Tibial nerve (tissue), 4 donors: Measurements from ENCODE around the gene AMBRA1. TPM values are rescaled to one million over a fixed set of nuclear protein-coding genes. Genes with fewer than 3 reads are reported as not detected.

Experiments
- DNase-seq, 2 donors: peaks; one replicate each; pipeline ENCODE4 v3.0.0-alpha.2; 2019; ENCODE audit warnings: low spot score in 2 of 2
- H3K27ac ChIP-seq, 4 donors: fragments of 200-600 bp; sonication (generic) in 3 of 4; one replicate each; pipeline ENCODE4 v1.5.1; 2017 to 2019; ENCODE audit warnings: mild to moderate bottlenecking in 1 of 4
- H3K27me3 ChIP-seq, 2 donors: fragments of 200-600 bp; sonication (generic) in 1 of 2; one replicate each; pipeline versions ENCODE4 v1.5.1 to v1.6.0; 2017 to 2019
- H3K36me3 ChIP-seq, 3 donors: fragments of 200-600 bp; sonication (generic); one replicate each; pipeline ENCODE4 v1.5.1; 2018 to 2019
- H3K4me1 ChIP-seq, 4 donors: fragments of 200-600 bp; sonication (generic) in 3 of 4; one replicate each; pipeline ENCODE4 v1.5.1; 2017 to 2019
- H3K4me3 ChIP-seq, 4 donors: fragments of 200-600 bp; sonication (generic) in 3 of 4; one replicate each; pipeline ENCODE4 v1.5.1; 2017 to 2019; ENCODE audit warnings: mild to moderate bottlenecking in 1 of 4, moderate library complexity in 1 of 4
- H3K9me3 ChIP-seq, 4 donors: fragments of 200-600 bp; sonication (generic) in 3 of 4; one replicate each; pipeline ENCODE4 v1.5.1; 2017 to 2019
- CTCF ChIP-seq, 5 experiments: fragments of 200-600 bp in 3 of 5; fragments of 450-650 bp in 2 of 5; sonication (generic) in 3 of 5; IDR thresholded peaks; one replicate each; pipeline ENCODE4 v1.5.1; 2016 to 2019; ENCODE audit warnings: antibody characterized with exemption in 5 of 5, mild to moderate bottlenecking in 3 of 5, moderate library complexity in 2 of 5
- EP300 ChIP-seq, 2 donors: sonication (generic); formaldehyde crosslinking; IDR thresholded peaks; one replicate each; pipeline ENCODE4 v1.6.1; 2017; ENCODE audit warnings: antibody characterized with exemption in 2 of 2, mild to moderate bottlenecking in 1 of 2
- POLR2A ChIP-seq, 2 donors: fragments of 450-650 bp; IDR thresholded peaks; one replicate each; pipeline ENCODE4 v1.6.1; 2017; ENCODE audit warnings: antibody characterized with exemption in 2 of 2, mild to moderate bottlenecking in 2 of 2, moderate library complexity in 2 of 2
- WGBS, 2 donors: methylation state at CpG; one replicate each; pipeline ENCODE4 v1.1.5; 2018; 5-methylcytosine and 5-hydroxymethylcytosine counted together
- total RNA-seq, 4 donors: library from RNA; depleted of rRNA; stranded (reverse); fragments of >200 nt; gene quantifications; one replicate each; pipeline ENCODE4 v1.1.0, GENCODE V29; 2016

The AMBRA1 gene
- total RNA-seq, 4 donors from 2014 or later, result 31.0 to 43.7 (median 35.8) TPM

- Histone ChIP-seq H3K9me3 (no peaks in the 10 kb centered on the region), H3K27me3 (no peaks in the 10 kb centered on the region), H3K4me3 (no peak overlapping the region), H3K4me1 (peaks cover 0 to 18% (median 3%) of the 10 kb centered on the region in 4 donors), H3K27ac (no peak overlapping the region), H3K36me3 (peaks cover 0 to 71% (median 0%) of the 10 kb centered on the region in 3 donors)
- DNase-seq, result no peak
- TF ChIP-seq CTCF (IDR thresholded peaks at IDR 0.05), result no peak
- no peak for TF ChIP-seq EP300 (IDR thresholded peaks at IDR 0.05)
- TF ChIP-seq POLR2A (IDR thresholded peaks at IDR 0.05), result no peak
- WGBS, 2 donors, result 92 to 93% methylated on average over 22 of the region's 22 CpGs
Measured at GRCh38 chr11:46633291-46634217, 39.7 kb upstream of the AMBRA1 start.

- WGBS, 2 donors, result 92 to 97% methylated on average over 1 of the region's 1 CpG
Measured at GRCh38 chr11:46632502-46632901, 38.7 kb upstream of the AMBRA1 start.

GRCh38 chr11:46631676-46632075 is 37.9 kb upstream of the AMBRA1 start:
- no peak for DNase-seq
- Histone ChIP-seq H3K4me1 (peaks cover 0 to 19% (median 3%) of the 10 kb centered on the region in 4 donors), H3K36me3 (peaks cover 0 to 71% (median 0%) of the 10 kb centered on the region in 3 donors), H3K4me3 (no peak overlapping the region), H3K9me3 (no peaks in the 10 kb centered on the region), H3K27me3 (no peaks in the 10 kb centered on the region), H3K27ac (no peak overlapping the region)
- TF ChIP-seq CTCF (IDR thresholded peaks at IDR 0.05) (no peak), POLR2A (IDR thresholded peaks at IDR 0.05) (no peak), EP300 (IDR thresholded peaks at IDR 0.05) (no peak)
- 82 to 97% methylated on average over 2 of the region's 2 CpGs for WGBS, 2 donors

More at GRCh38 chr11:46632502-46632901, 38.7 kb upstream of the AMBRA1 start:
- Histone ChIP-seq H3K36me3 (peaks cover 0 to 63% (median 0%) of the 10 kb centered on the region in 3 donors), H3K4me3 (no peak overlapping the region), H3K27ac (no peak overlapping the region), H3K9me3 (no peaks in the 10 kb centered on the region), H3K27me3 (no peaks in the 10 kb centered on the region), H3K4me1 (peaks cover 0 to 19% (median 3%) of the 10 kb centered on the region in 4 donors)
- DNase-seq, result no peak
- TF ChIP-seq EP300 (IDR thresholded peaks at IDR 0.05) (no peak), POLR2A (IDR thresholded peaks at IDR 0.05) (no peak), CTCF (IDR thresholded peaks at IDR 0.05) (no peak)

- Histone ChIP-seq H3K27me3 (no peaks in the 10 kb centered on the region), H3K36me3 (peaks cover 0 to 77% (median 0%) of the 10 kb centered on the region in 3 donors), H3K4me1 (peaks cover 0 to 12% (median 0%) of the 10 kb centered on the region in 4 donors), H3K9me3 (no peaks in the 10 kb centered on the region), H3K27ac (no peak overlapping the region), H3K4me3 (no peak overlapping the region)
- TF ChIP-seq CTCF (IDR thresholded peaks at IDR 0.05), result no peak
- no peak for TF ChIP-seq POLR2A (IDR thresholded peaks at IDR 0.05)
- no peak for TF ChIP-seq EP300 (IDR thresholded peaks at IDR 0.05)
- 100% methylated on average over 1 of the region's 1 CpG for WGBS, 2 donors
- DNase-seq, result no peak
Measured at GRCh38 chr11:46630237-46630636, 36.4 kb upstream of the AMBRA1 start.

- H3K27ac ChIP-seq, result peak overlapping the region in 1 of 4 donors; percentile 1
- no peaks in the 10 kb centered on the region for H3K27me3 ChIP-seq
- peaks cover 0 to 81% (median 0%) of the 10 kb centered on the region in 3 donors for H3K36me3 ChIP-seq
- H3K4me1 ChIP-seq, result peaks cover 0 to 8% (median 0%) of the 10 kb centered on the region in 4 donors
- no peak for DNase-seq
- no peak for TF ChIP-seq CTCF (IDR thresholded peaks at IDR 0.05)
- no peak for TF ChIP-seq EP300 (IDR thresholded peaks at IDR 0.05)
- TF ChIP-seq POLR2A (IDR thresholded peaks at IDR 0.05), result no peak
- no peaks in the 10 kb centered on the region for H3K9me3 ChIP-seq
- 71 to 81% methylated on average over 6 of the region's 6 CpGs for WGBS, 2 donors
- no peak overlapping the region for H3K4me3 ChIP-seq
Measured at GRCh38 chr11:46628961-46629360, 35.1 kb upstream of the AMBRA1 start.
